ENCODE results near the gene CCDC9B. TPM values are rescaled to one million over a fixed set of nuclear protein-coding genes. Genes with fewer than 3 reads are reported as not detected.

Gene CCDC9B
- total RNA-seq = 10 to 100 TPM in 1 of 4 donors, 1 to 10 TPM in 3; 2.4 to 43.8 (median 6.6) TPM

GRCh38 chr15:40340740-40341400 lies at the start of gene CCDC9B:
CCDC9B (minus strand) TSS chr15:40340939; CDS start chr15:40340819, 120 bp downstream.
- DNase-seq = peak; percentile 89 to 93
- Histone ChIP-seq H3K4me3 (peak within 1 kb of the TSS; percentile 32 to 41), H3K27ac (peak within 1 kb of the TSS; percentile 96 to 97), H3K27me3 (no peaks in the 10 kb centered on the region), H3K36me3 (no peaks in the 10 kb centered on the region), H3K9me3 (no peaks in the 10 kb centered on the region), H3K4me1 (peaks cover 7 to 21% of the 10 kb centered on the region in 2 donors)
- intact Hi-C loops (cut with DNase I; ENCODE audit: low total_unique reads) = loop anchor here (10.0 kb wide), 1 partner anchor 56 kb away; the partner anchor contains the start of gene ANKRD63
- TF ChIP-seq POLR2A (IDR thresholded peaks at IDR 0.05) = peak; percentile 72 to 73
- no peak for TF ChIP-seq CTCF (IDR thresholded peaks at IDR 0.05)

GRCh38 chr15:40389824-40390595 lies 49.3 kb upstream of the CCDC9B start:
- no peak overlapping the region for H3K27ac ChIP-seq
- H3K9me3 ChIP-seq = no peaks in the 10 kb centered on the region
- TF ChIP-seq POLR2A (IDR thresholded peaks at IDR 0.05) (no peak), CTCF (IDR thresholded peaks at IDR 0.05) (no peak)
- intact Hi-C loops (cut with DNase I; ENCODE audit: low total_unique reads) = no loop called here
- DNase-seq = no peak
- H3K4me1 ChIP-seq = no peaks in the 10 kb centered on the region
- H3K27me3 ChIP-seq = no peaks in the 10 kb centered on the region
- H3K4me3 ChIP-seq = no peak overlapping the region
- H3K36me3 ChIP-seq = no peaks in the 10 kb centered on the region

GRCh38 chr15:40388941-40389823 lies 48.4 kb upstream of the CCDC9B start:
- Histone ChIP-seq H3K4me3 (no peak overlapping the region), H3K36me3 (no peaks in the 10 kb centered on the region), H3K4me1 (no peaks in the 10 kb centered on the region), H3K27me3 (no peaks in the 10 kb centered on the region), H3K27ac (no peak overlapping the region), H3K9me3 (no peaks in the 10 kb centered on the region)
- no peak for DNase-seq
- TF ChIP-seq CTCF (IDR thresholded peaks at IDR 0.05) = no peak
- intact Hi-C loops (cut with DNase I; ENCODE audit: low total_unique reads) = no loop called here

GRCh38 chr15:40386480-40386879 lies 45.7 kb upstream of the CCDC9B start:
- no peak for DNase-seq
- Histone ChIP-seq H3K36me3 (no peaks in the 10 kb centered on the region), H3K4me1 (no peaks in the 10 kb centered on the region), H3K27me3 (no peaks in the 10 kb centered on the region), H3K4me3 (no peak overlapping the region), H3K27ac (no peak overlapping the region), H3K9me3 (no peaks in the 10 kb centered on the region)
- TF ChIP-seq CTCF (IDR thresholded peaks at IDR 0.05) (no peak), POLR2A (IDR thresholded peaks at IDR 0.05) (no peak)
- intact Hi-C loops (cut with DNase I; ENCODE audit: low total_unique reads) = no loop called here

Measured in uterus (tissue), 4 donors.